HepG2 (cell line): ENCODE measurements around the gene TIPRL. TPM values are rescaled to one million over a fixed set of nuclear protein-coding genes. Genes with fewer than 3 reads are reported as not detected.

ENCODE experiments used
- ATAC-seq: fragments of 200-7000 bp; cut with Tn5 transposase; 3 replicates; pipeline ENCODE4 v1.9.1; 2020; ENCODE audit warnings: mild to moderate bottlenecking, moderate library complexity
- BruUV-seq: library from RNA; stranded (reverse); fragments of 400-500 nt; replicated peaks from 2 replicates; lab custom pipeline; 2021; lab: Mats Ljungman, UMichigan
- CTCF ChIA-PET: fragments of 300-600 bp; formaldehyde crosslinking; extraction: SDS; loops from one replicate; lab custom pipeline; 2021; ENCODE audit warnings: low total read pairs, inconsistent platforms, low intra/inter-chr PET ratio; lab: Yijun Ruan, JAX
- POLR2A ChIA-PET: fragments of 350-600 bp; sonication (Branson Sonifier 250); formaldehyde crosslinking; loops from one replicate; lab custom pipeline; 2020; ENCODE audit warnings: antibody characterized with exemption, inconsistent platforms; lab: Yijun Ruan, JAX
- DNase-seq: peaks from one replicate; pipeline ENCODE4 v3.0.0-alpha.2; 2015; ENCODE audit warnings: low spot score
- FAIRE-seq: peaks from 3 replicates; lab custom pipeline; 2011; peaks lifted over from hg19 to GRCh38; lab: Jason Lieb, UNC
- H2AFZ ChIP-seq: one replicate; pipeline ENCODE4 v1.6.1; 2011; ENCODE audit warnings: low read length, inconsistent platforms
- H3K27ac ChIP-seq: fragments of 300-600 bp; 3 replicates; pipeline ENCODE4 v1.8.0; 2011; ENCODE audit warnings: mixed run types, mild to moderate bottlenecking, mixed read lengths, low read length, inconsistent platforms; ENCODE audit not compliant: insufficient read depth; ENCODE audit errors: extremely low read length
- H3K27me3 ChIP-seq, 2 experiments: fragments of 200-600 bp in 1 of 2; 2 replicates in 1 of 2; 3 replicates in 1 of 2; pipeline versions ENCODE4 v1.6.0 to v1.8.0; 2011; ENCODE audit warnings: low read length in 2 of 2, mild to moderate bottlenecking in 2 of 2, moderate library complexity in 2 of 2, inconsistent platforms in 1 of 2; ENCODE audit not compliant: insufficient read depth in 2 of 2, control insufficient read depth in 1 of 2
- H3K36me3 ChIP-seq, 2 experiments: fragments of 200-600 bp in 1 of 2; replicated peaks in 1 of 2; 2 replicates in 1 of 2; 3 replicates in 1 of 2; pipeline versions ENCODE4 v1.5.1 to v1.8.0; 2011; ENCODE audit warnings: low read length in 2 of 2, inconsistent platforms in 1 of 2; ENCODE audit not compliant: insufficient read depth in 2 of 2, control insufficient read depth in 1 of 2
- H3K4me1 ChIP-seq: 2 replicates; pipeline ENCODE4 v1.5.1; 2012; ENCODE audit warnings: low read length, inconsistent platforms; ENCODE audit not compliant: insufficient read depth
- H3K4me2 ChIP-seq: 2 replicates; pipeline ENCODE4 v1.6.0; 2011; ENCODE audit warnings: low read depth, low read length, inconsistent platforms
- H3K4me3 ChIP-seq, 3 experiments: fragments of 200-600 bp in 1 of 3; sonication (generic), shearing (Covaris generic) in 1 of 3; replicated peaks in 1 of 3; 2 replicates each; pipeline ENCODE4 v1.5.1; 2011 to 2016; ENCODE audit warnings: low read length in 3 of 3, inconsistent platforms in 2 of 3, low read depth in 2 of 3, mild to moderate bottlenecking in 2 of 3, control low read depth in 1 of 3, mixed read lengths in 1 of 3; ENCODE audit not compliant: insufficient read depth in 1 of 3
- H3K79me2 ChIP-seq: one replicate; pipeline ENCODE4 v1.6.1; 2011; ENCODE audit warnings: low read length, inconsistent platforms; ENCODE audit not compliant: insufficient read depth
- H3K9ac ChIP-seq: 2 replicates; pipeline ENCODE4 v1.6.0; 2011; ENCODE audit warnings: mild to moderate bottlenecking, low read depth, low read length, inconsistent platforms; ENCODE audit not compliant: insufficient read depth
- H3K9me3 ChIP-seq: 2 replicates; pipeline ENCODE4 v1.5.1; 2012; ENCODE audit warnings: mild to moderate bottlenecking, low read length
- H4K20me1 ChIP-seq: 2 replicates; pipeline ENCODE4 v1.6.0; 2011; ENCODE audit warnings: inconsistent platforms, mild to moderate bottlenecking, low read length, moderate library complexity; ENCODE audit not compliant: insufficient read depth
- CSRNP2 ChIP-seq: sonication (generic); formaldehyde crosslinking; conservative IDR thresholded peaks from 2 replicates; pipeline ENCODE4 v1.8.0; 2022; ENCODE audit warnings: low read depth, missing genetic modification reagents
- DDIT3 ChIP-seq: sonication (generic); formaldehyde crosslinking; IDR thresholded peaks from 2 replicates; pipeline ENCODE4 v1.4.0; 2020; ENCODE audit warnings: mild to moderate bottlenecking, missing genetic modification reagents
- EEA1 ChIP-seq: sonication (generic); formaldehyde crosslinking; IDR thresholded peaks from 2 replicates; pipeline ENCODE4 v1.5.1; 2020; ENCODE audit warnings: mild to moderate bottlenecking, missing genetic modification reagents, borderline replicate concordance
- GFI1 ChIP-seq: sonication (generic); formaldehyde crosslinking; IDR thresholded peaks from 2 replicates; pipeline ENCODE4 v1.5.0; 2020; ENCODE audit warnings: missing genetic modification reagents, mild to moderate bottlenecking, borderline replicate concordance
- KLF6 ChIP-seq: IDR thresholded peaks from 2 replicates; pipeline ENCODE4 v1.8.0; 2016; ENCODE audit warnings: missing biosample characterization, missing genetic modification reagents
- NCOR1 ChIP-seq: fragments of 200-600 bp; sonication (generic); IDR thresholded peaks from 2 replicates; pipeline ENCODE4 v1.7.0; 2017; ENCODE audit warnings: antibody characterized with exemption, low read length, borderline replicate concordance
- NFKBIZ ChIP-seq: IDR thresholded peaks from 2 replicates; pipeline ENCODE4 v1.6.1; 2018; ENCODE audit warnings: missing genetic modification reagents, missing compliant biosample characterization
- NONO ChIP-seq, 2 experiments: fragments of 450-650 bp in 1 of 2; sonication (generic) in 1 of 2; formaldehyde crosslinking in 1 of 2; IDR thresholded peaks in 1 of 2; conservative IDR thresholded peaks in 1 of 2; 2 replicates each; pipeline versions ENCODE4 v1.6.1 to v1.8.0; 2017 to 2022; ENCODE audit warnings: mild to moderate bottlenecking in 1 of 2, missing genetic modification reagents in 1 of 2, moderate library complexity in 1 of 2
- PCBP1 ChIP-seq: fragments of 200-400 bp; formaldehyde crosslinking; IDR thresholded peaks from 2 replicates; pipeline ENCODE4 v1.6.1; 2017; ENCODE audit warnings: mild to moderate bottlenecking, low read depth, low read length, borderline replicate concordance
- PPARG ChIP-seq: conservative IDR thresholded peaks from 2 replicates; pipeline ENCODE4 v1.6.1; 2016; ENCODE audit warnings: missing biosample characterization, missing genetic modification reagents
- RAD21 ChIP-seq: fragments of 450-650 bp; formaldehyde crosslinking; IDR thresholded peaks from 2 replicates; pipeline ENCODE4 v1.5.0; 2020; ENCODE audit warnings: mild to moderate bottlenecking
- RARA ChIP-seq: IDR thresholded peaks from 2 replicates; pipeline ENCODE4 v1.6.1; 2016; ENCODE audit warnings: missing genetic modification reagents, missing compliant biosample characterization
- SAP130 ChIP-seq: IDR thresholded peaks from 2 replicates; pipeline ENCODE4 v1.6.1; 2016; ENCODE audit warnings: low read depth
- SOX6 ChIP-seq, 2 experiments: fragments of 450-650 bp in 1 of 2; sonication (generic) in 1 of 2; formaldehyde crosslinking in 1 of 2; IDR thresholded peaks; 2 replicates each; pipeline versions ENCODE4 v1.4.0 to v1.6.1; 2017 to 2020; ENCODE audit warnings: antibody characterized with exemption in 1 of 2, mild to moderate bottlenecking in 1 of 2, missing genetic modification reagents in 1 of 2
- SP140L ChIP-seq: sonication (generic); formaldehyde crosslinking; IDR thresholded peaks from 2 replicates; pipeline ENCODE4 v1.4.0; 2020; ENCODE audit warnings: missing genetic modification reagents, borderline replicate concordance
- TP53 ChIP-seq: sonication (generic); formaldehyde crosslinking; conservative IDR thresholded peaks from 2 replicates; pipeline ENCODE4 v1.4.0; 2020; ENCODE audit warnings: missing genetic modification reagents
- U2AF1 ChIP-seq: fragments of 200-400 bp; formaldehyde crosslinking; optimal IDR thresholded peaks from 2 replicates; pipeline ENCODE3; 2017; ENCODE audit warnings: mild to moderate bottlenecking, low read depth, low read length
- ZBTB1 ChIP-seq: sonication (generic); formaldehyde crosslinking; IDR thresholded peaks from 2 replicates; pipeline ENCODE4 v1.4.0; 2020; ENCODE audit warnings: missing genetic modification reagents, borderline replicate concordance
- ZBTB20 ChIP-seq: sonication (generic); formaldehyde crosslinking; IDR thresholded peaks from 2 replicates; pipeline ENCODE4 v1.8.1; 2023; ENCODE audit warnings: missing genetic modification reagents, low read depth, mild to moderate bottlenecking, borderline replicate concordance
- ZBTB7A ChIP-seq: sonication (generic); formaldehyde crosslinking; IDR thresholded peaks from 2 replicates; pipeline ENCODE4 v1.8.0; 2022; ENCODE audit warnings: mild to moderate bottlenecking, missing genetic modification reagents
- ZFP90 ChIP-seq: sonication (generic); formaldehyde crosslinking; IDR thresholded peaks from 2 replicates; pipeline ENCODE4 v1.8.0; 2022; ENCODE audit warnings: missing genetic modification reagents, mild to moderate bottlenecking, inconsistent platforms, borderline replicate concordance
- ZNF234 ChIP-seq: sonication (generic); formaldehyde crosslinking; conservative IDR thresholded peaks from 2 replicates; pipeline ENCODE4 v1.5.1; 2020; ENCODE audit warnings: mild to moderate bottlenecking, missing genetic modification reagents
- ZNF30 ChIP-seq: sonication (generic); formaldehyde crosslinking; IDR thresholded peaks from 2 replicates; pipeline ENCODE4 v1.5.0; 2020; ENCODE audit warnings: mild to moderate bottlenecking, missing genetic modification reagents
- ZNF607 ChIP-seq: sonication (generic); formaldehyde crosslinking; IDR thresholded peaks from 2 replicates; pipeline ENCODE4 v1.5.1; 2020; ENCODE audit warnings: missing genetic modification reagents, mild to moderate bottlenecking, borderline replicate concordance
- ZNF841 ChIP-seq: sonication (generic); formaldehyde crosslinking; IDR thresholded peaks from 2 replicates; pipeline ENCODE4 v1.8.1; 2023; ENCODE audit warnings: missing genetic modification reagents, borderline replicate concordance
- ZSCAN12 ChIP-seq: sonication (generic); formaldehyde crosslinking; IDR thresholded peaks from 2 replicates; pipeline ENCODE4 v1.9.0; 2021; ENCODE audit warnings: mild to moderate bottlenecking, missing genetic modification reagents
- WGBS: methylation state at CpG from one replicate; pipeline ENCODE4 v1.1.6; 2017; ENCODE audit warnings: low lambda C conversion rate; 5-methylcytosine and 5-hydroxymethylcytosine counted together
- in situ Hi-C: cut with HindIII; loops from 2 replicates; pipeline ENCODE4 v1.10.0; 2017; ENCODE audit warnings: low pct_unique_long_range_greater_than_20kb; ENCODE audit not compliant: extremely low pct_ligation_motif_present
- intact Hi-C: fragments of 100-400 bp; cut with micrococcal nuclease; formaldehyde crosslinking; loops from one replicate; pipeline ENCODE4 v1.10.0; 2022; ENCODE audit not compliant: unreplicated experiment
- polyA plus RNA-seq, 8 experiments: library from polyadenylated mRNA; depleted of rRNA in 3 of 8; stranded (reverse) in 7 of 8; unstranded in 1 of 8; fragments of >200 nt; fragmentation: Illumina TruSeq in 4 of 8; extraction: Trizol in 4 of 8; gene quantifications; 2 replicates each; pipeline versions ENCODE4 v1.2.1 to v1.2.3, GENCODE V29; 2011 to 2016; ENCODE audit warnings: low read depth in 4 of 8, missing spikeins in 1 of 8, mixed read lengths in 1 of 8; ENCODE audit not compliant: insufficient read depth in 1 of 8
- total RNA-seq, 5 experiments: library from RNA; depleted of rRNA; stranded (reverse); fragments of >200 nt; fragmentation: Illumina TruSeq; extraction: Trizol; gene quantifications; 2 replicates each; pipeline ENCODE4 v1.2.3, GENCODE V29; 2016; ENCODE audit warnings: low read depth in 1 of 5

TIPRL gene
- total and polyA plus RNA-seq, 2 of the 13 experiments (the other 11 are each of a cell fraction or from before 2014, with no cell fraction given): 10.1 to 22.8 TPM

DNA sequence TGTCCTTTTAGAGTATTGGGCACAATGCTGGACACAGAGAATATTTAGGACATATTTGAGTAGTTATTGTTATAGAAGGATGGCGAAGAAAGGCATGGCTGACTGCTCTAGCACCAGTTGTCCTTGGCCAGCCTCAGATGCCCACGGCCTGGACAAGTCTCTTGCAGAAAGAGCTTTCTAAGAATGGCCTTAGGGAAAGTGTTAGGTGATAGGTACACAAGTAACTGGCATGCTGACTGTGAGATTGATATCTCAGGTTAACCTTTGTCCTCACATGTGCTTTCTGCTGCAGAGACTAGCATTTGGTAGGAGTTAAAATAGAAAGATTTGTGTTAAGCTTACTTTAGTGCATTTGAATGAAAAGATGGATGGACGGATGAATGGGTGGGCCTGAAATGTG lies 57.2 kb downstream of the TIPRL start:
- no peak overlapping the region for H2AFZ ChIP-seq
- peaks cover 23% of the 10 kb centered on the region for H3K4me1 ChIP-seq
- ATAC-seq: peak; percentile 53
- peaks cover 3% of the 10 kb centered on the region for H3K79me2 ChIP-seq
- FAIRE-seq: peak; percentile 64
- intact Hi-C loops (loop anchor here (5.0 to 10.0 kb wide), 2 partner anchors 59 to 89 kb away; partner anchors contain the start of gene TIPRL), in situ Hi-C loops (no loop called here)
- peaks cover 8 to 56% of the 10 kb centered on the region in 2 experiments for H3K36me3 ChIP-seq
- ChIA-PET POLR2A (interaction anchor here (2.1 kb wide), 1 partner anchor 10 kb away, joined by 12 read pairs; the partner anchor contains the start of gene SFT2D2), CTCF (interaction anchor here (0.7 kb wide), 1 partner anchor 57 kb away, joined by 4 read pairs; no protein-coding TSS in a partner anchor)
- H3K9me3 ChIP-seq: no peaks in the 10 kb centered on the region
- WGBS: 66% methylated on average over 3 of the region's 3 CpGs
- no peak overlapping the region for H3K9ac ChIP-seq
- BruUV-seq: no TSS peak
- H3K27me3 ChIP-seq: no peaks in the 10 kb centered on the region
- H3K4me3 ChIP-seq: no peak overlapping the region
- DNase-seq: peak; percentile 35
- peak overlapping the region; percentile 22 for H3K4me2 ChIP-seq
- H3K27ac ChIP-seq: peak overlapping the region; percentile 25
- no peaks in the 10 kb centered on the region for H4K20me1 ChIP-seq
- no peak for TF ChIP-seq ZFP90 (CRISPR knock-in tag)
- TF ChIP-seq SOX6 (IDR thresholded peaks at IDR 0.05): no peak
- TF ChIP-seq SOX6 (CRISPR knock-in tag; IDR thresholded peaks at IDR 0.05): 0 out of 2 replicates have a peak, but pooled peaks have one; percentile 13
- no peak for TF ChIP-seq NFKBIZ (CRISPR knock-in tag)
- TF ChIP-seq KLF6 (CRISPR knock-in tag): no peak
- no peak for TF ChIP-seq RAD21 (CRISPR knock-in tag)
- 0 out of 2 replicates have a peak, but pooled peaks have one; percentile 20 for TF ChIP-seq GFI1 (CRISPR knock-in tag)
- TF ChIP-seq ZBTB7A (CRISPR knock-in tag): no peak
- no peak for TF ChIP-seq ZNF841
- TF ChIP-seq ZNF607 (CRISPR knock-in tag): no peak
- no peak for TF ChIP-seq ZSCAN12 (CRISPR knock-in tag)
- no peak for TF ChIP-seq DDIT3 (CRISPR knock-in tag)
- no peak for TF ChIP-seq PCBP1
- TF ChIP-seq U2AF1: no peak
- no peak for TF ChIP-seq CSRNP2 (CRISPR knock-in tag)
- TF ChIP-seq ZBTB1 (CRISPR knock-in tag): no peak
- 0 out of 2 replicates have a peak, but pooled peaks have one; percentile 14 for TF ChIP-seq SAP130 (CRISPR knock-in tag)
- no peak for TF ChIP-seq NONO (IDR thresholded peaks at IDR 0.05)
- no peak for TF ChIP-seq NONO (CRISPR knock-in tag; conservative IDR thresholded peaks at IDR 0.05)
- TF ChIP-seq SP140L: no peak
- TF ChIP-seq PPARG (CRISPR knock-in tag): no peak
- TF ChIP-seq ZBTB20 (CRISPR knock-in tag): no peak
- no peak for TF ChIP-seq TP53 (CRISPR knock-in tag)
- TF ChIP-seq ZNF30 (CRISPR knock-in tag): no peak
- TF ChIP-seq RARA (CRISPR knock-in tag): peak; percentile 71
- TF ChIP-seq ZNF234: no peak
- TF ChIP-seq EEA1 (CRISPR knock-in tag): no peak
- no peak for TF ChIP-seq NCOR1
